K562 (cell line): ENCODE data around the gene PPP1R9B. TPM values are rescaled to one million over a fixed set of nuclear protein-coding genes. Genes with fewer than 3 reads are reported as not detected.
A peak's percentile ranks its signal among the peaks of the same experiment; 100 is the strongest.

Experiments used
- ATAC-seq: fragments of 200-7000 bp; cut with Tn5 transposase; 3 replicates; pipeline ENCODE4 v1.9.1; 2020; ENCODE audit warnings: moderate library complexity
- BruUV-seq: library from RNA; stranded (reverse); fragments of 400-500 nt; replicated peaks from 2 replicates; lab custom pipeline; 2021; lab: Mats Ljungman, UMichigan
- CTCF ChIA-PET: fragments of 300-600 bp; formaldehyde crosslinking; extraction: SDS; loops from one replicate; lab custom pipeline; 2021; ENCODE audit warnings: low intra/inter-chr PET ratio; lab: Yijun Ruan, JAX
- POLR2A ChIA-PET: fragments of 300-600, 350-650 bp; sonication (Branson Sonifier 250); formaldehyde crosslinking; extraction: SDS; loops from one replicate; lab custom pipeline; 2021; ENCODE audit warnings: antibody characterized with exemption, inconsistent platforms; lab: Yijun Ruan, JAX
- DNase-seq, 4 experiments: peaks; one replicate each; pipeline versions ENCODE4 v3.0.0 to v3.0.0-alpha.2; 2011 to 2018; ENCODE audit warnings: low spot score in 3 of 4, mixed read lengths in 3 of 4; ENCODE audit errors: extremely low read depth in 1 of 4
- FAIRE-seq: peaks from 2 replicates; lab custom pipeline; 2011; peaks lifted over from hg19 to GRCh38; lab: Jason Lieb, UNC
- H2AFZ ChIP-seq: 2 replicates; pipeline ENCODE4 v1.6.0; 2011; ENCODE audit warnings: low read depth, low read length, control low read depth, inconsistent platforms
- H3K27ac ChIP-seq: fragments of 200-600 bp; 3 replicates; pipeline ENCODE4 v1.8.0; 2011; ENCODE audit warnings: low read depth, mild to moderate bottlenecking, control low read depth, inconsistent platforms, low read length, moderate library complexity, mixed read lengths; ENCODE audit errors: extremely low read depth
- H3K27me3 ChIP-seq, 2 experiments: fragments of 300-600 bp in 1 of 2; 2 replicates in 1 of 2; 3 replicates in 1 of 2; pipeline versions ENCODE4 v1.6.0 to v1.8.0; 2011; ENCODE audit warnings: inconsistent platforms in 2 of 2, low read length in 2 of 2, mild to moderate bottlenecking in 1 of 2, mixed read lengths in 1 of 2, moderate library complexity in 1 of 2; ENCODE audit not compliant: control insufficient read depth in 2 of 2, insufficient read depth in 2 of 2
- H3K36me3 ChIP-seq: fragments of 300-600 bp; 3 replicates; pipeline ENCODE4 v1.8.0; 2011; ENCODE audit warnings: mild to moderate bottlenecking, low read length, inconsistent platforms; ENCODE audit not compliant: control insufficient read depth, insufficient read depth
- H3K4me1 ChIP-seq, 2 experiments: fragments of 200-600 bp in 1 of 2; replicated peaks in 1 of 2; 2 replicates in 1 of 2; 3 replicates in 1 of 2; pipeline versions ENCODE4 v1.5.1 to v1.8.0; 2011; ENCODE audit warnings: inconsistent platforms in 2 of 2, low read length in 2 of 2, mild to moderate bottlenecking in 1 of 2, mixed read lengths in 1 of 2, moderate library complexity in 1 of 2; ENCODE audit not compliant: control insufficient read depth in 2 of 2, insufficient read depth in 2 of 2
- H3K4me2 ChIP-seq: 2 replicates; pipeline ENCODE4 v1.6.1; 2011; ENCODE audit warnings: low read length, control low read depth, inconsistent platforms, mixed read lengths; ENCODE audit not compliant: insufficient read depth
- H3K4me3 ChIP-seq: fragments of 200-600 bp; sonication (generic), shearing (Covaris generic); 2 replicates; pipeline ENCODE4 v1.5.1; 2016; ENCODE audit warnings: control low read depth, inconsistent platforms
- H3K79me2 ChIP-seq: fragments of 200-600 bp; 3 replicates; pipeline ENCODE4 v1.8.0; 2011; ENCODE audit warnings: low read length, inconsistent platforms; ENCODE audit not compliant: control insufficient read depth, insufficient read depth
- H3K9ac ChIP-seq, 2 experiments: 2 replicates each; pipeline versions ENCODE4 v1.6.0 to v1.6.1; 2011; ENCODE audit warnings: low read depth in 2 of 2, low read length in 2 of 2, control low read depth in 1 of 2, inconsistent platforms in 1 of 2, mild to moderate bottlenecking in 1 of 2, mixed read lengths in 1 of 2; ENCODE audit not compliant: insufficient read depth in 1 of 2
- H3K9me1 ChIP-seq: one replicate; pipeline ENCODE4 v1.6.0; 2011; ENCODE audit warnings: inconsistent platforms, mild to moderate bottlenecking, low read length, moderate library complexity; ENCODE audit not compliant: control insufficient read depth, insufficient read depth
- H3K9me3 ChIP-seq: replicated peaks from 2 replicates; pipeline ENCODE4 v1.5.1; 2011; ENCODE audit warnings: low read depth, low read length, inconsistent platforms; ENCODE audit not compliant: control insufficient read depth, insufficient read depth
- H4K20me1 ChIP-seq: replicated peaks from 2 replicates; pipeline ENCODE4 v1.6.1; 2011; ENCODE audit warnings: low read length, inconsistent platforms, mixed read lengths; ENCODE audit not compliant: control insufficient read depth, insufficient read depth
- BACH1 ChIP-seq: fragments of 200-800 bp; sonication (Bioruptor generic); IDR thresholded peaks from 2 replicates; pipeline ENCODE4 v1.6.1; 2016; ENCODE audit warnings: missing genetic modification characterization, missing compliant biosample characterization
- ETV6 ChIP-seq, 3 experiments: fragments of 150-350 bp in 1 of 3; sonication (generic) in 1 of 3; formaldehyde crosslinking in 1 of 3; IDR thresholded peaks; 2 replicates each; pipeline versions ENCODE4 v1.6.1 to v1.8.0; 2014 to 2022; ENCODE audit warnings: borderline replicate concordance in 2 of 3, low read depth in 2 of 3, antibody characterized with exemption in 1 of 3, low read length in 1 of 3, mild to moderate bottlenecking in 1 of 3, missing genetic modification reagents in 1 of 3
- HDGF ChIP-seq: fragments of 450-650 bp; IDR thresholded peaks from 2 replicates; pipeline ENCODE4 v1.6.1; 2016
- HNRNPUL1 ChIP-seq: fragments of 200-400 bp; formaldehyde crosslinking; IDR thresholded peaks from 2 replicates; pipeline ENCODE4 v1.6.1; 2017; ENCODE audit warnings: low read length
- LCOR ChIP-seq: sonication (generic); formaldehyde crosslinking; IDR thresholded peaks from 2 replicates; pipeline ENCODE4 v1.8.0; 2022; ENCODE audit warnings: mild to moderate bottlenecking, missing genetic modification reagents
- MTA1 ChIP-seq: fragments of 450-650 bp; IDR thresholded peaks from 2 replicates; pipeline ENCODE4 v1.6.1; 2017; ENCODE audit warnings: borderline replicate concordance
- PHF20 ChIP-seq: fragments of 450-650 bp; IDR thresholded peaks from 2 replicates; pipeline ENCODE4 v1.6.1; 2018; ENCODE audit not compliant: partially characterized antibody
- RCOR1 ChIP-seq, 2 experiments: IDR thresholded peaks; 2 replicates each; pipeline ENCODE4 v1.6.1; 2012; ENCODE audit warnings: low read depth in 2 of 2, low read length in 2 of 2, borderline replicate concordance in 1 of 2, improper control_type of control experiment in 1 of 2
- RFX7 ChIP-seq: fragments of 250-450 bp; sonication (Bioruptor Pico); IDR thresholded peaks from 2 replicates; pipeline ENCODE4 v1.5.1; 2021; ENCODE audit warnings: mild to moderate bottlenecking
- RNF2 ChIP-seq: sonication (generic); IDR thresholded peaks from 2 replicates; pipeline ENCODE4 v1.6.1; 2016
- TRIM28 ChIP-seq: fragments of 450-650 bp; IDR thresholded peaks from 2 replicates; pipeline ENCODE4 v1.6.1; 2017
- ZNF696 ChIP-seq: fragments of 250-450 bp; sonication (Bioruptor Pico); conservative IDR thresholded peaks from 2 replicates; pipeline ENCODE4 v1.4.0; 2020; ENCODE audit warnings: mild to moderate bottlenecking, moderate library complexity
- ZNF707 ChIP-seq: fragments of 250-450 bp; sonication (Bioruptor Pico); conservative IDR thresholded peaks from 2 replicates; pipeline ENCODE4 v1.8.0; 2022; ENCODE audit warnings: inconsistent platforms, mild to moderate bottlenecking, moderate library complexity
- WGBS: fragments of 100-300 bp; shearing (Covaris generic); methylation state at CpG from one replicate; pipeline ENCODE4 v1.1.6; 2016; ENCODE audit warnings: low coverage, mixed read lengths; ENCODE audit not compliant: insufficient coverage; ENCODE audit errors: missing lambda C conversion rate; 5-methylcytosine and 5-hydroxymethylcytosine counted together
- in situ Hi-C: fragments of 300-500 bp; cut with MboI; formaldehyde crosslinking; loops from 4 replicates; pipeline ENCODE4 v1.15.0; 2018; ENCODE audit warnings: inconsistent platforms, mixed read lengths
- intact Hi-C: fragments of 100-400 bp; cut with micrococcal nuclease; formaldehyde crosslinking; loops from 2 replicates; pipeline ENCODE4 v1.14.2; 2022
- polyA plus RNA-seq, 8 experiments: library from polyadenylated mRNA; depleted of rRNA in 4 of 8; stranded (reverse) in 5 of 8; unstranded in 3 of 8; fragments of >200 nt; fragmentation: Nextera tagmentation in 2 of 8; fragmentation: Illumina TruSeq in 1 of 8; extraction: Ambion mirVana in 2 of 8; extraction: Trizol in 1 of 8; gene quantifications; 2 replicates each; pipeline versions ENCODE4 v1.2.1 to v1.2.3, GENCODE V29; 2011 to 2014; ENCODE audit warnings: inconsistent platforms in 1 of 8, missing spikeins in 1 of 8
- total RNA-seq, 7 experiments: library from RNA; depleted of rRNA in 6 of 7; stranded (reverse); fragments of >200 nt in 6 of 7; fragmentation: Illumina TruSeq in 2 of 7; extraction: Trizol in 2 of 7; gene quantifications; 2 replicates each; pipeline versions ENCODE4 v1.2.1 to v1.2.3, GENCODE V29; 2011 to 2021; ENCODE audit warnings: low replicate concordance in 1 of 7
- TF ChIP-seq, protein P1 (sequence below): fragments of 450-650 bp; formaldehyde crosslinking; IDR thresholded peaks from 2 replicates; pipeline ENCODE4 v1.4.0; 2022; ENCODE audit warnings: missing genetic modification characterization

Gene PPP1R9B
- total and polyA plus RNA-seq, 9 of the 15 experiments (the other 6 are each of a cell fraction or from before 2014, with no cell fraction given): 0.10 to 63.5 (median 24.7) TPM

DNA sequence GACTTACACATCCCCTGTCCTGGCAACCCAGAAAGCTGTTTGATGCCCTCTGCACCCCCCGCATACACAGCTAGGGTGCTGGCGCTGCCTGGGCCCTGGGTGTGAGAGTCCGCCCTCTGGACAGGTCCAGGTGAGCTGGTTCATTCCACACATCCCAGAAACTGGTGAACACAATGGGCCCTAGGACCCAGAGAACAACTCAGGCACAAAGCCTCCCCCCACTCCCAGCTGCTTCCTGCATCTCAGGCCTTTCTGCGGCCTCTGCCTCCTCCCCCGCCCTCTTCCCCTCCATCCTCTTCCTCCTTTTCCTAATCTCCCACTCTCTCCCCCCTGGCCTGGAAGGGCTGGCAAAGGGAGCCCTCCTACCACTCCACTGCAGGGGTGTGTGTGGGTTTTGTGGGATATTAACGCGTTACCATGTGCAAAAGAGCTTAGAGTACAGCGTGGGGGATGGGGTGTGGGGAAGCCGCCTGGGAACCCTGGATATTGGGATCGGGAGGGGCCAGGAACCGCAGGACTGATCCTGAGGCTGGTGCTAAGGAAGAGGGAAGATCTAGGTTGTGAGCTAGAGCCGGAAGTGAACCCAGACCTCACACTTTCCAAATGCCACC lies 1.6 kb upstream of the PPP1R9B start:
- Histone ChIP-seq H3K27ac (peak overlapping the region; percentile 87), H3K9me1 (peaks cover 5% of the 10 kb centered on the region), H3K4me1 (peaks cover 45 to 87% of the 10 kb centered on the region in 2 experiments), H3K27me3 (no peaks in the 10 kb centered on the region), H3K9ac (peak overlapping the region; percentile 67 to 97), H3K9me3 (no peaks in the 10 kb centered on the region), H3K36me3 (peaks cover 12% of the 10 kb centered on the region; the same call in 1 of the 3 replicates), H3K79me2 (peaks cover 50% of the 10 kb centered on the region), H3K4me2 (peak overlapping the region; percentile 92), H2AFZ (peak overlapping the region; percentile 81), H3K4me3 (peak overlapping the region; percentile 67), H4K20me1 (peaks cover 5% of the 10 kb centered on the region; the same call in 1 of the 2 replicates)
- BruUV-seq: no TSS peak
- CTCF ChIA-PET: no interaction called here
- POLR2A ChIA-PET: interaction anchor here (0.6 to 1.1 kb wide), 4 partner anchors 9 to 154 kb away, joined by 3 read pairs; no protein-coding TSS in a partner anchor
- peak; percentile 64 to 92 (median 76) for DNase-seq
- peak; percentile 76 for ATAC-seq
- WGBS: 3% methylated on average over 9 of the region's 12 CpGs
- intact Hi-C loops: loop anchor here (1.0 kb wide), 1 partner anchor 9 kb away; no protein-coding TSS in a partner anchor
- in situ Hi-C loops: no loop called here
- peak; percentile 88 for FAIRE-seq
- TF ChIP-seq ETV6 (IDR thresholded peaks at IDR 0.05; ENCODE audit: borderline replicate concordance in 1 of 2, low read depth in 2 of 2, low read length in 1 of 2) (peak; percentile 70 to 74; a peak in 2 of 4 replicates), ETV6 (CRISPR knock-in tag; IDR thresholded peaks at IDR 0.05; ENCODE audit: borderline replicate concordance) (no peak), LCOR (peak; percentile 66; the same call in 1 of the 2 replicates), MTA1 (peak; percentile 76), HDGF (no peak), RCOR1 (IDR thresholded peaks at IDR 0.05; ENCODE audit: borderline replicate concordance in 1 of 2, low read depth in 2 of 2, low read length in 2 of 2) (peak; percentile 56 to 85; a peak in 3 of 4 replicates), RNF2 (peak; percentile 94), ZNF707 (CRISPR knock-in tag) (no peak), RFX7 (CRISPR knock-in tag) (no peak), PHF20 (peak; percentile 75), ZNF696 (CRISPR knock-in tag) (no peak), TRIM28 (0 out of 2 replicates have a peak, but pooled peaks have one; percentile 17), HNRNPUL1 (no peak), BACH1 (tag) (no peak)
- TF ChIP-seq, protein P1, sequence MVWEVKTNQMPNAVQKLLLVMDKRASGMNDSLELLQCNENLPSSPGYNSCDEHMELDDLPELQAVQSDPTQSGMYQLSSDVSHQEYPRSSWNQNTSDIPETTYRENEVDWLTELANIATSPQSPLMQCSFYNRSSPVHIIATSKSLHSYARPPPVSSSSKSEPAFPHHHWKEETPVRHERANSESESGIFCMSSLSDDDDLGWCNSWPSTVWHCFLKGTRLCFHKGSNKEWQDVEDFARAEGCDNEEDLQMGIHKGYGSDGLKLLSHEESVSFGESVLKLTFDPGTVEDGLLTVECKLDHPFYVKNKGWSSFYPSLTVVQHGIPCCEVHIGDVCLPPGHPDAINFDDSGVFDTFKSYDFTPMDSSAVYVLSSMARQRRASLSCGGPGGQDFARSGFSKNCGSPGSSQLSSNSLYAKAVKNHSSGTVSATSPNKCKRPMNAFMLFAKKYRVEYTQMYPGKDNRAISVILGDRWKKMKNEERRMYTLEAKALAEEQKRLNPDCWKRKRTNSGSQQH (CRISPR knock-in tag): 0 out of 2 replicates have a peak, but pooled peaks have one; percentile 45
